ENCODE results near the gene GLRA3.

GLRA3 gene

DNA sequence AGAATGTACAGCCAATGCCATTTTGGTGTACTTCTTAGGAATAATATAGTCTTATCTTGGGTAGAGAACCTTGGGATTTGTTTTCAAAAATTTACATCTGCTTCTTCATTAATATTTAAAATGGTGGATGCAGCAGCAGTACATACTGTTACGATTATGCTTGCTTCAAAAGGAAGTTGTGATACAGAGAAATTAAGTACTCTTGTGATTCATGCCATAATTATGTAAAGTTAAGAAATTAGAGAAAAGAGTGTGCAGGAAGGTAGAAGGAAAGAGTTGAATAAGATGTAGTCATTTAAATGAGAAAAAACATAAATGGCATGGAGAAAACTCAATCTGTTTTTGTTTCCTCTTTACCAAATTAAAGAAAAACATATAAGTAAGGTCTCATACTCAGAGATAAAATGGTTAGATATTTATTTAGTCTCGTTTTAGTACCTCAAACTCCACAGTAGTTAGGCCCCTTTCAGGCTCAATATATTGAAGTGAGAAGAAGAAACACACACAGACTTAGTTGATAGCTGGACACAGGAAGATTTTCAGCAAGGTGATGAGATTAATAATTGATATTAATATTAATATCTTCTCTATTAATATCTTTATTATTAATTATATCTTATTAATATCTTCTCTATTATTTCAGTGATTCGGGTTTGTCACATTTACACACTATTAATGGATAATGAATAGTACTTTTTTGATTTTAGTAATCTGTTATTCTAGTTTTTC lies 236.6 kb downstream of the GLRA3 start:
- no peak for DNase-seq

DNA sequence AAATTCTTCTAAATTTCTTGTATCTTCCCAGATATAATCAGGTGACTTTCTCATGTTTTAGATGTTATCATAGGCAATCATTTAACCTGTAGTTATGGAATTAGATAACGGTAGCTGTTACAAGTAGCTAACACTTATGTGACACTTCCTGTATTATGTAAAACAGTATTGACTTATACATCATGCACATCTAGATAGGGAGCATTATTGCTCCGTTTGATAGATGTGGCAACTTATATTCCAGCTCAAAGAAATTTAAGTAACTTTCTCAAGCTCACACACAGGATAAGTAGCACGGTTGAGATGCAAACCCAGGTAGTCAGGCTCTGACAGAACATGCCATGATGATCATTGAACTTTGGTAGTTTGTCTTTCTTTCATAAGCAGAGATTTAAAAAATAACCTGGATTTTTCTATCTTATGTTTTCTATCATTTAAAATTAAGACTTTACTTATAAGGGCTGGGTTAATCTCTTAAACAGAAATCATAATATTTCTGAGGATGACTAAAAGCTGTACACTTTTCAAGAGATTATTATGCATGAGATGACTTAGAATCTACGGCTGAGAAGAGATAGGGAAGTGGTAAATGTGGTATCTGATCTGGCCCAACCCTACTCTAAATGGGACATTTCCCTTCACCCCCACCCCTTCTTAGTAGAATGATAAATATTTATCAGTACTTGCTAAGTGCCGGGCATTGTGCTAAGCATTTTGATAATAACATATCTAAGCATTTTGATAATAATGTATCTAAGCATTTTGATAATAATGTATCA lies 237.6 kb downstream of the GLRA3 start:
- no peak for DNase-seq

- DNase-seq = no peak
These were observed 238.7 kb downstream of the GLRA3 start for GRCh38 chr4:174590336-174590735.

All from midbrain (tissue), 1 donor.